GM19324 (cell line): ENCODE data around the gene F12.

Experiments
- ATAC-seq: cut with Tn5 transposase; IDR thresholded peaks from one replicate; pipeline ENCODE4 v1.9.1; 2021; ENCODE audit warnings: mild to moderate bottlenecking, moderate library complexity; ENCODE audit not compliant: unreplicated experiment, low FRiP score

The F12 gene

GRCh38 chr5:177372034-177372896, 37.1 kb downstream of the F12 start:
- ATAC-seq, result no peak

GRCh38 chr5:177371120-177372033, 38.0 kb downstream of the F12 start:
- ATAC-seq, result no peak

- ATAC-seq, result peak; percentile 65
Measured at GRCh38 chr5:177370488-177371119, 38.8 kb downstream of the F12 start.

GRCh38 chr5:177369645-177370440, 39.5 kb downstream of the F12 start:
- no peak for ATAC-seq

GRCh38 chr5:177368869-177369644, 40.3 kb downstream of the F12 start:
- ATAC-seq, result no peak

- ATAC-seq, result no peak
Measured at GRCh38 chr5:177367981-177368868, 41.1 kb downstream of the F12 start.

GRCh38 chr5:177367323-177367848, 42.0 kb downstream of the F12 start:
- no peak for ATAC-seq

- ATAC-seq, result no peak
Measured at GRCh38 chr5:177366528-177367322, 42.6 kb downstream of the F12 start.

GRCh38 chr5:177365845-177366527, 43.4 kb downstream of the F12 start:
- no peak for ATAC-seq

- no peak for ATAC-seq
Measured at GRCh38 chr5:177364159-177364962, 45.0 kb downstream of the F12 start.

- no peak for ATAC-seq
Measured at GRCh38 chr5:177363565-177363964, 45.8 kb downstream of the F12 start.

- ATAC-seq, result no peak
Measured at GRCh38 chr5:177362610-177363507, 46.5 kb downstream of the F12 start.

- no peak for ATAC-seq
Measured at GRCh38 chr5:177362292-177362609, 47.1 kb downstream of the F12 start.

GRCh38 chr5:177361418-177362291, 47.7 kb downstream of the F12 start:
- no peak for ATAC-seq
